Activated CD4-positive, alpha-beta T cell treated with anti-CD3 and anti-CD28 coated beads, Interleukin-2, amount 10 ng/mL, durations not matched to agents 7 days and 5 days (primary cell): ENCODE results near the gene IL20RA. TPM values are rescaled to one million over a fixed set of nuclear protein-coding genes. Genes with fewer than 3 reads are reported as not detected.

Experiments used
- CTCF ChIA-PET: fragments of 350-600 bp; sonication (Branson Sonifier 250); formaldehyde crosslinking; loops from one replicate; lab custom pipeline; 2021; ENCODE audit warnings: antibody characterized with exemption; lab: Charles Lee
- POLR2A ChIA-PET: fragments of 350-600 bp; sonication (Branson Sonifier 250); formaldehyde crosslinking; loops from one replicate; lab custom pipeline; 2021; ENCODE audit warnings: antibody characterized with exemption; lab: Charles Lee
- DNase-seq: peaks from one replicate; pipeline ENCODE4 v3.0.0-alpha.2; 2020
- H3K27ac Mint-ChIP-seq: one replicate; pipeline ENCODE4 v1.8.0; 2021; ENCODE audit warnings: mild to moderate bottlenecking, moderate library complexity, mixed read lengths
- H3K27me3 Mint-ChIP-seq: one replicate; pipeline ENCODE4 v1.8.0; 2021; ENCODE audit warnings: mixed read lengths
- H3K36me3 Mint-ChIP-seq: one replicate; pipeline ENCODE4 v1.8.0; 2021; ENCODE audit warnings: low read depth, mixed read lengths
- H3K4me1 Mint-ChIP-seq: one replicate; pipeline ENCODE4 v1.8.0; 2021; ENCODE audit warnings: mixed read lengths
- H3K4me3 Mint-ChIP-seq: one replicate; pipeline ENCODE4 v1.8.0; 2021; ENCODE audit warnings: mild to moderate bottlenecking, moderate library complexity, mixed read lengths
- H3K9me3 Mint-ChIP-seq: one replicate; pipeline ENCODE4 v1.8.0; 2021; ENCODE audit warnings: mixed read lengths
- total RNA-seq, 2 experiments: library from RNA; stranded (reverse); gene quantifications; one replicate each; pipeline ENCODE4 v1.2.3, GENCODE V29; 2021

IL20RA gene
- total RNA-seq, 2 experiments from 2014 or later = not detected

DNA sequence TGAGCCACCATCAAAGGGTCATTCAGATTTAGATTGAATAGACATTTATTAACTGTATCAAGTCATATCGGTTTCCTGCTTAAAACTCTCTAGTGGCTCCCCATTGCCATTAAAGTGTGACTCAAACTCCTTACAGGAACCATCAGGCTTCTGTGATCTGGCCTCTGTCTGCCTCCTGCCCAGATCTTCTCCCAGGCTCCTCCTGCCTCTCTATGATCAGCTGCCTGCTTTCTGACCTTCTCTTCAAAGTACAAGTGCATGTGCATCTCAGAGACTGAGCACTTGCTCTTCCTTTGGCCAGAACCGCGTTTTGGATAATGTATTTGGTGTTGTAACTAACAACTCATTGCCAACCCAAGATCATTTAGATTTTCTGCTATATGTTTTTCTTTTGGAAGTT, 52.7 kb downstream of the IL20RA start:
- ChIA-PET POLR2A (no interaction called here), CTCF (no interaction called here)
- Mint-ChIP-seq H3K27me3 (peaks cover 72% of the 10 kb centered on the region), H3K4me1 (no peaks in the 10 kb centered on the region), H3K9me3 (no peaks in the 10 kb centered on the region), H3K27ac (no peak overlapping the region), H3K36me3 (no peaks in the 10 kb centered on the region), H3K4me3 (no peak overlapping the region)
- no peak for DNase-seq

DNA sequence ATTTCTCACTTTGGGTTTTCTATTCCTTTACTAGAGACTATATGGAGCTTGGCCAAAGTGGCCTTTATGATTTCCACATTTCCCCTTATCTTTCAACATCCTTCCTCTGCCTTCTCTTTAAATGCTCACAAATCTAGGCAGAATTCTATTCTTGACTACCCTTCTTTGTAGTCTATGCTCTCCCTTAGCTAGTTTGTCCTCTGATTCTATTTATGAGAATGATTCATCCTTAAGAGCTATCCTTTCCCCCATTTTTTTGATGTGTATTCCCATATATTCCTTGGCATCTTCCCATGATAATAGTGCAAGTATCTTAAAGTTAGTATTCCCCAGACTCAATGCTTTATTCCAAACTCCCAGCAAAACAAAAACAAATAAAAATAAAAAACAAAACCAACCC, 53.1 kb downstream of the IL20RA start:
- no peaks in the 10 kb centered on the region for H3K36me3 Mint-ChIP-seq
- H3K4me3 Mint-ChIP-seq = no peak overlapping the region
- CTCF ChIA-PET = no interaction called here
- no peaks in the 10 kb centered on the region for H3K4me1 Mint-ChIP-seq
- POLR2A ChIA-PET = no interaction called here
- no peak overlapping the region for H3K27ac Mint-ChIP-seq
- H3K27me3 Mint-ChIP-seq = peaks cover 69% of the 10 kb centered on the region
- H3K9me3 Mint-ChIP-seq = no peaks in the 10 kb centered on the region
- DNase-seq = no peak

DNA sequence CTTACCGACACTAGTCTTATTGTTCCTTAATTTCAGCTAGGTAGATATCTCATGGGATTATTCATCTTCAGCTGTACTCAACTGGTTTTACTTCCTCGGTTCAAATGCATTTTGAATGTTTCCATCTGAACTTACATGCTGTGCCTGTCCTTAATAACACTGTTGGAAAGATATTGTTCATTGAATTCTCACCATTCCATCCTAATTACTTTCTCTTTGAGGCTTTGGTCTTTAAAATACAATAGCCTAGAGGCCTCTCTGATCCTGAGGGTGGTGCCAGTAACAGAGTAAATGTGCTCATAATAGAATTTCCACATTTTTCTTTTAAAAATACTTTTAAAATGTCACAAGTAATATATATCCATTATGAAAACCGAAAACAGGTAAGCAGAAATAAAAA, 54.0 kb downstream of the IL20RA start:
- ChIA-PET CTCF (interaction anchor here (0.8 to 1.6 kb wide), 2 partner anchors 18 to 24 kb away, joined by 3 to 4 read pairs; no protein-coding TSS in a partner anchor), POLR2A (no interaction called here)

DNA sequence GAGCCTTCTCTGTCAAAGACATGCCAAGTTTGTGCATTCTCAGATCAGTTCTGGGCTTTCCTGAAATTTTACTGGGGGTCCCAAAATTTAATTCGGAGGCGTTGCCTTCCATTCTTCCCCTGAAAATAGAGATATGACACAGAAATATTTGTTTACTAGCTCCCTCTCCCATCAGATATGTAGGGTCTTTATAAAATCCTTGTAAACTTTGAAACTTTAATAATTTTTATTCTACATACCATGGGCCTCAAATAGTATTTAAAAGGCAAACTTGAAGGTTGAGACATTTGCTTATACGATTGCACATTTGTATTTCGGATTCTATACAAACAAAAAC, 54.6 kb downstream of the IL20RA start:
- no peak overlapping the region for H3K27ac Mint-ChIP-seq
- CTCF ChIA-PET = interaction anchor here (0.8 to 1.6 kb wide), 2 partner anchors 19 to 24 kb away, joined by 3 to 4 read pairs; no protein-coding TSS in a partner anchor
- POLR2A ChIA-PET = no interaction called here
- H3K36me3 Mint-ChIP-seq = no peaks in the 10 kb centered on the region
- H3K4me3 Mint-ChIP-seq = no peak overlapping the region
- no peaks in the 10 kb centered on the region for H3K9me3 Mint-ChIP-seq
- peaks cover 64% of the 10 kb centered on the region for H3K27me3 Mint-ChIP-seq
- no peaks in the 10 kb centered on the region for H3K4me1 Mint-ChIP-seq
- no peak for DNase-seq

More for the DNA sequence above, 54.0 kb downstream of the IL20RA start:
- Mint-ChIP-seq H3K36me3 (no peaks in the 10 kb centered on the region), H3K27me3 (peaks cover 66% of the 10 kb centered on the region), H3K9me3 (no peaks in the 10 kb centered on the region), H3K4me3 (no peak overlapping the region), H3K27ac (no peak overlapping the region), H3K4me1 (no peaks in the 10 kb centered on the region)
- no peak for DNase-seq

DNA sequence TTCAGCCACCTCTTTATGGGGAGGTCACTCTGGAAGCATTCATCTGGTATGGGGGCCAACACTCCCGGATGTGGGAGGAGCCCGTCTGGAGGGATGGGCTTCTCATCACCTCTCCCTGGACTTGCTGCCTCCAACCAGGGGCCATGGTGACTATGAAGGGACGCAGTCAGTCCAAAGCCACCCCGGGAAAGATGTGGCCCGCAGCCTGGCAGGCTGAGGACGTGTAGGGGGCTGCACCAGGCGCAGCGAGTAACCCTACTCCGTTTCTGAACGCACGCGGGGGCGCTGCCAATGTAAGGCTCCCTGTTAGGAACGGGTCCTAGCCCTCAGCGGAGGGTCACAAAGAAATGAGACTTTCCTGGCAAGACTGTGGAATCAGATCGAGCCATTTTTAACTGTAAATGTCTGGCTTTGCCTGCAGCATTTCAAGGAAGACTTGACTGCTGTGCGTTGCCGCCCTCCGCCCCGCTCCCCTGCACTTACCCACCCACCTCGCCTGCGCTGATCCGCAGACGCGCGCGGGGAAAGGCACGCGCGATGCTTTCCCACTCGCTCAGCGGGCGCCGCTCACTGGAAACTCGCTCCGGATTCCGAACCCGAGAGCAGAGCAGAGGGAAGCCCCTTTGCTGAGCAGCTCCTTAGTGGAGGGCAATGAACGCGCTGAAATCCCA, 55.1 kb downstream of the IL20RA start:
- H3K9me3 Mint-ChIP-seq = no peaks in the 10 kb centered on the region
- H3K27ac Mint-ChIP-seq = no peak overlapping the region
- H3K4me1 Mint-ChIP-seq = no peaks in the 10 kb centered on the region
- ChIA-PET POLR2A (no interaction called here), CTCF (interaction anchor here (0.8 to 1.6 kb wide), 2 partner anchors 19 to 23 kb away, joined by 3 to 4 read pairs; no protein-coding TSS in a partner anchor)
- H3K4me3 Mint-ChIP-seq = no peak overlapping the region
- no peak for DNase-seq
- H3K27me3 Mint-ChIP-seq = peaks cover 59% of the 10 kb centered on the region
- H3K36me3 Mint-ChIP-seq = no peaks in the 10 kb centered on the region

DNA sequence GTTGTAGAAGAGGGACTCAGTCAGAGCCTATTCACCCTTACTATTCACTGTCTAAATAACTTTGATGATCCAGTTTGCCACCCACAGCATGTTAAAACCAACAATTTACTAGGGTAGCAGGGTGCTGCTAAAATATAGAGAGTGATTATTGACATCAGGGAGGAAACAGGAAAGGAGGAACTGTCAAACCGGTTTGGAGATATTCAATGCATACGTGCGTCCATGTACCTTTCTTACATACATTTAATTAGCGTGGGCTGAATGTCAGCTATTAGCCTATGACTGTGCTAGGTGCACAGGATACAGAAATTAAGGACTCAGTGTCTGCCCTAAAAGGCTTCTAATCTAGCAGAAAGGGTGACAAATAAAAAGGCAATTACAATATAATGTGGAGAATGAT, 57.2 kb downstream of the IL20RA start:
- Mint-ChIP-seq H3K4me3 (no peak overlapping the region), H3K9me3 (no peaks in the 10 kb centered on the region), H3K4me1 (no peaks in the 10 kb centered on the region), H3K27ac (no peak overlapping the region), H3K36me3 (no peaks in the 10 kb centered on the region), H3K27me3 (peaks cover 56% of the 10 kb centered on the region)
- ChIA-PET POLR2A (no interaction called here), CTCF (no interaction called here)
- DNase-seq = no peak

DNA sequence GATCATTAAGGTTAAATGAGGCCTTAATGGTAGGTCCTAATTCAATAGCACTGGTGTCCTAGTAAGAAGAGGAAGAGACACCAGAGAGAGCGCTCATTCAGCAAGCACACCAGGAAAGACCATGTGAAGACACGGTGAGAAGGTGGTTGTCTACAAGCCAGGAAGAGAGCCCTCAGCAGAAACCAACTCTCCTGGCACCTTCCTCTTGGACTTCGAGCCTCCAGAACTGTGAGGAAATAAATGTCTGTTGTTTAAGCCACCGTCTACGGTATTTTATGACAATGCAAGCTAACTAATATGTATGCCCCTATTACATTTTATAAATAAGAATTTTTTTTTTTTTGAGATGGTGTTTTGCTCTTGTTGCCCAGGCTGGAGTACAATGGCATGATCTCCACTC, 59.3 kb downstream of the IL20RA start:
- Mint-ChIP-seq H3K36me3 (no peaks in the 10 kb centered on the region), H3K27me3 (peaks cover 47% of the 10 kb centered on the region), H3K9me3 (no peaks in the 10 kb centered on the region), H3K4me1 (no peaks in the 10 kb centered on the region), H3K27ac (no peak overlapping the region), H3K4me3 (no peak overlapping the region)
- DNase-seq = no peak
- ChIA-PET CTCF (no interaction called here), POLR2A (no interaction called here)

DNA sequence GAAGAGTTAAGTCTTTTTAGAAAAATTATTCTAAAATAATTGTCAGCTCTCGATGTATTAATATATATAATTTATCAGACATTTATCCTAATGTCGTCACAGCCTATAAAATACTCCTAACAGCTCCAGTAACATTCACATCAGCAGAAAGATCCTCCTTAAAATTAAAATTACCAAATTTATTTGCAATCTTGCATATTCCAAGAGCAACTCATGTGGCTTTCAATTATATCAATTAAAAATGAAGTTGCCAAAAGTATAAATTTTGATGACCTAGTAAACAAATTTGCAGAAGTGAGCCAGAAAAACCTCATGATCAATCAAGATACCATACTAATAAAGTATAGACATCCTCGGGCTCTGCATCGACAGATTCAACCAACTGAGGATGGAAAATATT, 60.2 kb downstream of the IL20RA start:
- H3K36me3 Mint-ChIP-seq = no peaks in the 10 kb centered on the region
- CTCF ChIA-PET = no interaction called here
- DNase-seq = no peak
- no peak overlapping the region for H3K4me3 Mint-ChIP-seq
- no peak overlapping the region for H3K27ac Mint-ChIP-seq
- no peaks in the 10 kb centered on the region for H3K9me3 Mint-ChIP-seq
- no peaks in the 10 kb centered on the region for H3K4me1 Mint-ChIP-seq
- peaks cover 37% of the 10 kb centered on the region for H3K27me3 Mint-ChIP-seq
- POLR2A ChIA-PET = no interaction called here

DNA sequence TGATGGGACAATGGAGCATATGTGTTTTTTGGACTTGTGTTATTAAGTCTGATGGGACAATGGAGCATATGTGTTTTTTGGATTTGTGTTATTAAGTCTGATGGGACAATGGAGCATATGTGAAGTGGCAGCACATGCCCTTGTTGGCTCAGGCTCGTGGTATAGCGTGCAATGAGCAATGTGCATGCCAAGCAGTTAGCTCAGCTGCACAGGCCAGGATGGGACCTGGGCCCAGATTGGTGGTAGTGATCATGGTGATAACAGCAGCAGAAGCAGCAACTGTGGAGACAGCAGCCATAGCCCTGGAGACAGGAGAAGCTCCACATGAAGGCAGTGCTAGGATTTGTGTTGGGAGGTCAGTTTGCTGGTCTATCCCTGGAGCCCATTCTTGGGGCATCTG, 61.1 kb downstream of the IL20RA start:
- Mint-ChIP-seq H3K4me1 (no peaks in the 10 kb centered on the region), H3K27me3 (peaks cover 32% of the 10 kb centered on the region), H3K4me3 (no peak overlapping the region), H3K36me3 (no peaks in the 10 kb centered on the region), H3K27ac (no peak overlapping the region), H3K9me3 (no peaks in the 10 kb centered on the region)
- POLR2A ChIA-PET = no interaction called here
- DNase-seq = no peak
- CTCF ChIA-PET = no interaction called here

DNA sequence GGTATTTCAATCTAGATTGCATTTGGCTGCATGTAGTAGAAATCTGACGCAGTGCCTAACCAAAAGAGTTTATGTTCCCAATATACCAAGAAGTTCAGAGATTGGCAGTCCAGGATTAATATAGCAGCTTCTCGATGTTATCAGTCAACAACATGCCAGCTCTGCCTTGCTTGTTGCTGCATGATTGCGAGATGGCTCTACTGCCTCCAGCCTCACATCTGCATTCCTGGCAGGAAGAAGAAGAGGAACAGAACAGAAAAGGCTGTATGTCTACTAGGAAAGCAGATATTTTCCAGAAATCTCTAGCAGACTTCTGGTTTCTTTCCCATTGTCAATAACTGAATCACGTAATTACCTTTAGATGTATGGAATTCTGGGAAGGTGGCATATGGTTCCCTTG, 61.8 kb downstream of the IL20RA start:
- H3K4me1 Mint-ChIP-seq = no peaks in the 10 kb centered on the region

DNA sequence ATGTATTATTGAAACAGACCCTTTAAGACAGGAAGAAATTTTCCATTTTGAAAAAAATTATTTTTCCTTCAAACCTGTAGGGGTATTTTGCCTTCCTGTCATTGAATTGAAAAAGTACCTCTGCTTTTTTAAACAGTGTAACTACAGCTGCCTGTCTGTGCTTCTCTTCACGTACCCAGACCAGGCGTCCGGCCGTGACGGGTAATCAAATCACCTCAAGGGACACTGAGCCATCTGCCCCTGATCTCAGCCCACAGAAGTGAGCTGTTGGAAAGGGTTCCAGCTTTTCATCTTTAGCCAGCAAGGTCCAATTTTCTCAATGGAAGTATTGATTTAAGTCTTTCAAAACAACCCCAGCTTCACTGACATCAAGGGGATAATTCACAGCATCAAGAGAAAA, 64.7 kb downstream of the IL20RA start:
- CTCF ChIA-PET = no interaction called here
- no peaks in the 10 kb centered on the region for H3K36me3 Mint-ChIP-seq
- POLR2A ChIA-PET = no interaction called here
- H3K4me1 Mint-ChIP-seq = no peaks in the 10 kb centered on the region
- H3K27me3 Mint-ChIP-seq = peaks cover 20% of the 10 kb centered on the region
- H3K9me3 Mint-ChIP-seq = no peaks in the 10 kb centered on the region
- no peak overlapping the region for H3K27ac Mint-ChIP-seq
- no peak for DNase-seq
- no peak overlapping the region for H3K4me3 Mint-ChIP-seq

More for the DNA sequence above, 61.8 kb downstream of the IL20RA start:
- ChIA-PET CTCF (no interaction called here), POLR2A (no interaction called here)
- no peak for DNase-seq
- H3K4me3 Mint-ChIP-seq = no peak overlapping the region
- H3K27me3 Mint-ChIP-seq = peaks cover 24% of the 10 kb centered on the region
- no peaks in the 10 kb centered on the region for H3K36me3 Mint-ChIP-seq
- H3K27ac Mint-ChIP-seq = no peak overlapping the region
- no peaks in the 10 kb centered on the region for H3K9me3 Mint-ChIP-seq

DNA sequence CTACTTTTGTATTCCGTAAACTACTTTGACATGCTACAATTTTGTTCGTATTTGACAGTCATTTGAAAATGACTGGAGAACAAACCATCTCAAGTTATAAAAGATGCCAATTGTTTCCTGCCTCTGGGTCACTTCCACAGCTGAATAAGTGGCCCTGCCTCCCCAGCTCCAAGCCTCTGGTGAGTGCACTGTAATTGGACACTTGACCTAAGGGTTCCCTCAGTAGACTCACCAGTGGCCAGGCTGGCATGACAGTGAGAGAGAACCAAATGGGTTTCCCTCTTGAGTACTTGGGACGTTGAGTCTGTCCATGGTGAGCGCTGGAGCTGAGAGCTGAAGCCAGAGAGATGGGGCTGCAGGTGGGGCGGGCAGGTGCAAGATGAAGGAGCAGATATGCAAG, 65.6 kb downstream of the IL20RA start:
- ChIA-PET CTCF (no interaction called here), POLR2A (no interaction called here)
- Mint-ChIP-seq H3K27ac (no peak overlapping the region), H3K9me3 (no peaks in the 10 kb centered on the region), H3K36me3 (no peaks in the 10 kb centered on the region), H3K4me3 (no peak overlapping the region), H3K4me1 (no peaks in the 10 kb centered on the region), H3K27me3 (peaks cover 21% of the 10 kb centered on the region)
- DNase-seq = no peak

DNA sequence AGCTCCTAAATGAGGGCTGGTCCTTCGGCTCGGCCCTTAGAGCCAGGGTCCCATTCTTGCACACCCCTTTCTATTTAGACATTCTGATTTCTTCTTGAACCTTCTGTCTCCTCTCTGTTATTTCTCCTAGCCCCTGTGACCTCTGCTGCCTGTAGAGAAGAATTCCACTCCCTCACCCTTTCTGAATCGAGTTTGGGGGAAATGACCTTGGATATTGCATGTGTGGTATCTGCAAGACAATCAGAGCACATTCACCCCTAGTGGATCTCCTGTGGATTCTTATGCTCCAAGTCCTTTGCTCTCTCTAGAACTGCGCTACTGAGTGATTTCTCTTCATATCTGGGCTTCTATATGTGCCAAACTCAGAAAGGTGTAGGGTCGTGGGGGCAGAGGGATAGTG, 67.7 kb downstream of the IL20RA start:
- Mint-ChIP-seq H3K27ac (no peak overlapping the region), H3K4me3 (no peak overlapping the region), H3K27me3 (peaks cover 19% of the 10 kb centered on the region), H3K9me3 (no peaks in the 10 kb centered on the region), H3K36me3 (no peaks in the 10 kb centered on the region), H3K4me1 (no peaks in the 10 kb centered on the region)
- ChIA-PET CTCF (no interaction called here), POLR2A (no interaction called here)
- DNase-seq = no peak

DNA sequence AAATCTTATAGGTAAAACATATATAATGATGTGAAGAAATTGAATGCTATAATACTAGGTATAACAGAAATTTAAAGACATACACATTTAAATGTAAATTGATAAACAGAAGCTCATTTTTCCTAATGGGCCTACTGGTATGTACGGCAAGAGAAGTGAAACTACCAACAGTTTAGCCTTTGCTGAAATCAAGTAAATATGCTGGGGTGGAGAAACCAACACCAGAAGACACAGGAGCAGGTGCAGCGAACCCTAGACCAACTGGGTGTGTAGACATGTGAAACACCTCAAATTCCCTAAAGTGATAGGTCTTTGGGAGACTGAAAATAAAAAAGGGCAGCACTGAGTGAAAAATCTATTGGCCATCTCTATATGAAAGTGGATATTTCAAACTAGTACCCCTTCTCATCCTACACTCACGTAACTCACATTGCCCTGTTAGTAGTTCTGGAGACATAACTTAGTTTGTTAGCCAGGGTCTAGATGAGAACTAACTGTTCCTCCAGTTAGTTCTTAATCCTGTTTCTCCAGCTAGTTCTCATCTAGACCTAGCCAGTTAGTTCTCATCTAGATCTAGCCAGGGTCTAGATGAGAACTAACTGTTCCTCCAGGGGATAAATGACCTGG, 69.6 kb downstream of the IL20RA start:
- ChIA-PET POLR2A (no interaction called here), CTCF (no interaction called here)
- Mint-ChIP-seq H3K36me3 (no peaks in the 10 kb centered on the region), H3K9me3 (no peaks in the 10 kb centered on the region), H3K27me3 (peaks cover 17% of the 10 kb centered on the region), H3K4me3 (no peak overlapping the region), H3K27ac (no peak overlapping the region), H3K4me1 (no peaks in the 10 kb centered on the region)
- no peak for DNase-seq
